Measurements from ENCODE around the gene ZNF618. TPM values are rescaled to one million over a fixed set of nuclear protein-coding genes. Genes with fewer than 3 reads are reported as not detected.

The ZNF618 gene
- total RNA-seq, 1 experiment from 2014 or later: 4.2 TPM

GRCh38 chr9:114086607-114087006 is 210.5 kb downstream of the ZNF618 start:
- Histone ChIP-seq H3K27ac (ENCODE audit: low read length) (no peak overlapping the region), H2AFZ (ENCODE audit: low read length) (no peak overlapping the region), H3K4me2 (ENCODE audit: low read length) (no peak overlapping the region), H3K79me2 (ENCODE audit: low read length) (no peaks in the 10 kb centered on the region), H3K9me2 (replicated peaks; ENCODE audit: low read length) (no peaks in the 10 kb centered on the region), H3K4me1 (ENCODE audit: insufficient read depth, low read length) (no peaks in the 10 kb centered on the region; the same call in 1 of the 2 replicates), H3K27me3 (ENCODE audit: low read length) (no peaks in the 10 kb centered on the region), H3K4me3 (ENCODE audit: low read length) (no peak overlapping the region), H3F3A (ENCODE audit: low read length, unreplicated experiment) (no peaks in the 10 kb centered on the region), H3K9me3 (ENCODE audit: low read length) (no peaks in the 10 kb centered on the region), H4K20me1 (ENCODE audit: low read length) (no peaks in the 10 kb centered on the region), H3K9ac (ENCODE audit: low read length) (no peak overlapping the region), H3K36me3 (ENCODE audit: low read depth, low read length) (no peaks in the 10 kb centered on the region)
- TF ChIP-seq EZH2 (IDR thresholded peaks at IDR 0.05; ENCODE audit: low read length, unreplicated experiment) (no peak), EZH2phosphoT487 (IDR thresholded peaks at IDR 0.05; ENCODE audit: borderline replicate concordance, low read length) (no peak)
- TF ChIP-seq, protein P1, sequence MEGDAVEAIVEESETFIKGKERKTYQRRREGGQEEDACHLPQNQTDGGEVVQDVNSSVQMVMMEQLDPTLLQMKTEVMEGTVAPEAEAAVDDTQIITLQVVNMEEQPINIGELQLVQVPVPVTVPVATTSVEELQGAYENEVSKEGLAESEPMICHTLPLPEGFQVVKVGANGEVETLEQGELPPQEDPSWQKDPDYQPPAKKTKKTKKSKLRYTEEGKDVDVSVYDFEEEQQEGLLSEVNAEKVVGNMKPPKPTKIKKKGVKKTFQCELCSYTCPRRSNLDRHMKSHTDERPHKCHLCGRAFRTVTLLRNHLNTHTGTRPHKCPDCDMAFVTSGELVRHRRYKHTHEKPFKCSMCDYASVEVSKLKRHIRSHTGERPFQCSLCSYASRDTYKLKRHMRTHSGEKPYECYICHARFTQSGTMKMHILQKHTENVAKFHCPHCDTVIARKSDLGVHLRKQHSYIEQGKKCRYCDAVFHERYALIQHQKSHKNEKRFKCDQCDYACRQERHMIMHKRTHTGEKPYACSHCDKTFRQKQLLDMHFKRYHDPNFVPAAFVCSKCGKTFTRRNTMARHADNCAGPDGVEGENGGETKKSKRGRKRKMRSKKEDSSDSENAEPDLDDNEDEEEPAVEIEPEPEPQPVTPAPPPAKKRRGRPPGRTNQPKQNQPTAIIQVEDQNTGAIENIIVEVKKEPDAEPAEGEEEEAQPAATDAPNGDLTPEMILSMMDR (conservative IDR thresholded peaks at IDR 0.05; ENCODE audit: low read depth, low read length): no peak
- ChIA-PET CTCF (no interaction called here), POLR2A (ENCODE audit: unreplicated experiment) (no interaction called here)
- no peak for ATAC-seq
- intact Hi-C loops (cut with micrococcal nuclease): no loop called here
- DNase-seq: no peak
- BruUV-seq (replicated peaks): no TSS peak

GRCh38 chr9:114087721-114088120 is 211.6 kb downstream of the ZNF618 start:
- no peaks in the 10 kb centered on the region for H3K27me3 ChIP-seq (ENCODE audit: low read length)

DNA sequence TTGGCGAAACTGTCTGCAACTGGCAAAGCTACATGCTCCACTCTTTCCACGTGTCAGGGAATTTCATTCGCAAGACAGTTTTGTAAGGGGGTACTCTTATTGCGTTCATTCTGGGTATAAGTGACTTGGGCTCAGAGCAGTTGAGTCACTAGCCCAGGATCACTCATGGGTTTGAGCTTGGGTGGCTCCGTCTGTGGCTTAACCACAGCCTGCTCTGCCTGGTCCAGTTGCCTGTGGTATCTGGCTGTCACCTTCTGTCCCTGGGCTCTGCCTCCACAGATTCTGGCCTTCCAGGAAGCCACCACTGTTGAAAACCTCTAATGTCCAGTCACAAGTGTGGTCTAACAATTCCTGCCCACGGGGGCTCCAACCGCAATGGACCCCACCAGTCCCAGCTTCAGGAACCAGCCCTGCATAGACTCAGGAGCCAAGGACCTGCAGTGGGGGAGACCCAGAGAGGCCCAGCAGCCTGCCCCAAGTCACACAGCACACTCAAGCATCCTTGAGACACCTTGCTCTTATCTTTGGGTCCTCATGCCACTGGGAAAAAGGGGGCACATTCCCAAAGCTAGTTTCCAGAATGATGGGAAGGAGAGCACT is 212.6 kb downstream of the ZNF618 start:
- ATAC-seq: no peak
- POLR2A ChIA-PET (ENCODE audit: unreplicated experiment): no interaction called here
- no peak overlapping the region for H3K9ac ChIP-seq (ENCODE audit: low read length)
- H3F3A ChIP-seq (ENCODE audit: low read length, unreplicated experiment): no peaks in the 10 kb centered on the region
- no peaks in the 10 kb centered on the region; the same call in 1 of the 2 replicates for H3K4me1 ChIP-seq (ENCODE audit: insufficient read depth, low read length)
- H2AFZ ChIP-seq (ENCODE audit: low read length): no peak overlapping the region
- H3K36me3 ChIP-seq (ENCODE audit: low read depth, low read length): no peaks in the 10 kb centered on the region
- H3K4me3 ChIP-seq (ENCODE audit: low read length): no peak overlapping the region
- intact Hi-C loops (cut with micrococcal nuclease): no loop called here
- no peaks in the 10 kb centered on the region for H4K20me1 ChIP-seq (ENCODE audit: low read length)
- H3K4me2 ChIP-seq (ENCODE audit: low read length): no peak overlapping the region
- CTCF ChIA-PET: no interaction called here
- H3K9me3 ChIP-seq (ENCODE audit: low read length): no peaks in the 10 kb centered on the region
- no TSS peak for BruUV-seq (replicated peaks)
- no peak for DNase-seq
- no peaks in the 10 kb centered on the region for H3K79me2 ChIP-seq (ENCODE audit: low read length)
- no peaks in the 10 kb centered on the region for H3K27me3 ChIP-seq (ENCODE audit: low read length)
- H3K27ac ChIP-seq (ENCODE audit: low read length): no peak overlapping the region
- H3K9me2 ChIP-seq (replicated peaks; ENCODE audit: low read length): no peaks in the 10 kb centered on the region
- TF ChIP-seq EZH2phosphoT487 (IDR thresholded peaks at IDR 0.05; ENCODE audit: borderline replicate concordance, low read length) (no peak), EZH2 (IDR thresholded peaks at IDR 0.05; ENCODE audit: low read length, unreplicated experiment) (no peak)
- TF ChIP-seq, protein P1 (conservative IDR thresholded peaks at IDR 0.05; ENCODE audit: low read depth, low read length): no peak

More at GRCh38 chr9:114087721-114088120, 211.6 kb downstream of the ZNF618 start:
- ATAC-seq (no peak), DNase-seq (no peak)
- Histone ChIP-seq H3K9ac (ENCODE audit: low read length) (no peak overlapping the region), H3K36me3 (ENCODE audit: low read depth, low read length) (no peaks in the 10 kb centered on the region), H2AFZ (ENCODE audit: low read length) (no peak overlapping the region), H3K27ac (ENCODE audit: low read length) (no peak overlapping the region), H3K9me2 (replicated peaks; ENCODE audit: low read length) (no peaks in the 10 kb centered on the region), H3F3A (ENCODE audit: low read length, unreplicated experiment) (no peaks in the 10 kb centered on the region), H3K4me2 (ENCODE audit: low read length) (no peak overlapping the region), H3K4me1 (ENCODE audit: insufficient read depth, low read length) (no peaks in the 10 kb centered on the region; the same call in 1 of the 2 replicates), H3K9me3 (ENCODE audit: low read length) (no peaks in the 10 kb centered on the region), H3K79me2 (ENCODE audit: low read length) (no peaks in the 10 kb centered on the region), H3K4me3 (ENCODE audit: low read length) (no peak overlapping the region), H4K20me1 (ENCODE audit: low read length) (no peaks in the 10 kb centered on the region)
- POLR2A ChIA-PET (ENCODE audit: unreplicated experiment): no interaction called here
- BruUV-seq (replicated peaks): no TSS peak
- TF ChIP-seq EZH2phosphoT487 (IDR thresholded peaks at IDR 0.05; ENCODE audit: borderline replicate concordance, low read length): no peak
- TF ChIP-seq EZH2 (IDR thresholded peaks at IDR 0.05; ENCODE audit: low read length, unreplicated experiment): no peak
- TF ChIP-seq, protein P1 (conservative IDR thresholded peaks at IDR 0.05; ENCODE audit: low read depth, low read length): no peak
- intact Hi-C loops (cut with micrococcal nuclease): no loop called here
- CTCF ChIA-PET: no interaction called here

Measured in PC-3 (cell line).